HG02759 (cell line): Measurements from ENCODE around the gene LOXHD1.

Source experiments
- ATAC-seq: cut with Tn5 transposase; IDR thresholded peaks from one replicate; pipeline ENCODE4 v1.9.1; 2021; ENCODE audit warnings: mild to moderate bottlenecking, moderate library complexity; ENCODE audit not compliant: unreplicated experiment

Gene LOXHD1

GRCh38 chr18:46481847-46482245 lies 175.2 kb downstream of the LOXHD1 start:
- ATAC-seq = no peak

- no peak for ATAC-seq
Measured at GRCh38 chr18:46481048-46481846, 175.8 kb downstream of the LOXHD1 start.

GRCh38 chr18:46480226-46480625 lies 176.8 kb downstream of the LOXHD1 start:
- no peak for ATAC-seq

- ATAC-seq = no peak
Measured at GRCh38 chr18:46478796-46479195, 178.2 kb downstream of the LOXHD1 start.

GRCh38 chr18:46477425-46478011 lies 179.5 kb downstream of the LOXHD1 start:
- ATAC-seq = no peak

- ATAC-seq = no peak
Measured at GRCh38 chr18:46475390-46475752, 181.6 kb downstream of the LOXHD1 start.

- no peak for ATAC-seq
Measured at GRCh38 chr18:46474487-46475389, 182.3 kb downstream of the LOXHD1 start.

- ATAC-seq = no peak
Measured at GRCh38 chr18:46471809-46472498, 185.1 kb downstream of the LOXHD1 start.

- ATAC-seq = no peak
Measured at GRCh38 chr18:46470714-46471113, 186.3 kb downstream of the LOXHD1 start.

- ATAC-seq = no peak
Measured at GRCh38 chr18:46469186-46469915, 187.7 kb downstream of the LOXHD1 start.

GRCh38 chr18:46468426-46469180 lies 188.4 kb downstream of the LOXHD1 start:
- no peak for ATAC-seq

- ATAC-seq = no peak
Measured at GRCh38 chr18:46466234-46467160, 190.5 kb downstream of the LOXHD1 start.

GRCh38 chr18:46464926-46465655 lies 191.9 kb downstream of the LOXHD1 start:
- ATAC-seq = no peak

GRCh38 chr18:46462523-46462922 lies 194.5 kb downstream of the LOXHD1 start:
- no peak for ATAC-seq

GRCh38 chr18:46461993-46462392 lies 195.0 kb downstream of the LOXHD1 start:
- no peak for ATAC-seq

- no peak for ATAC-seq
Measured at GRCh38 chr18:46460754-46461153, 196.3 kb downstream of the LOXHD1 start.

- no peak for ATAC-seq
Measured at GRCh38 chr18:46459789-46460455, 197.1 kb downstream of the LOXHD1 start.
